Nephron (organoid): ENCODE data around the gene NF2.

ENCODE experiments used
- H3K27ac Mint-ChIP-seq, 3 experiments: 2 replicates each; pipeline ENCODE4 v1.8.0; 2020; ENCODE audit warnings: mixed read lengths in 3 of 3, mild to moderate bottlenecking in 2 of 3, moderate library complexity in 1 of 3
- H3K27me3 Mint-ChIP-seq: 2 replicates; pipeline ENCODE4 v1.8.0; 2021; ENCODE audit warnings: low read depth, mild to moderate bottlenecking, moderate library complexity, mixed read lengths
- H3K36me3 Mint-ChIP-seq: 2 replicates; pipeline ENCODE4 v1.8.0; 2020; ENCODE audit warnings: low read depth, mixed read lengths
- H3K4me1 Mint-ChIP-seq: 2 replicates; pipeline ENCODE4 v1.8.0; 2020; ENCODE audit warnings: mixed read lengths
- H3K4me3 Mint-ChIP-seq, 3 experiments: 2 replicates each; pipeline ENCODE4 v1.8.0; 2020; ENCODE audit warnings: mild to moderate bottlenecking in 3 of 3, mixed read lengths in 3 of 3, moderate library complexity in 2 of 3
- H3K9me3 Mint-ChIP-seq: 2 replicates; pipeline ENCODE4 v1.8.0; 2020; ENCODE audit warnings: mixed read lengths
- CTCF ChIP-seq, 3 experiments: fragments of 200-600 bp; sonication (generic); IDR thresholded peaks; one replicate each; pipeline ENCODE4 v1.5.0; 2021; ENCODE audit warnings: antibody characterized with exemption in 3 of 3; ENCODE audit not compliant: unreplicated experiment in 3 of 3

The NF2 gene

GRCh38 chr22:29718949-29719898 is 115.8 kb downstream of the NF2 start:
- peaks cover 5% of the 10 kb centered on the region for H3K4me1 Mint-ChIP-seq
- peaks cover 5% of the 10 kb centered on the region for H3K9me3 Mint-ChIP-seq
- H3K36me3 Mint-ChIP-seq = no peaks in the 10 kb centered on the region
- H3K4me3 Mint-ChIP-seq = peak overlapping the region; percentile 19 to 71 (median 25)
- no peak overlapping the region for H3K27ac Mint-ChIP-seq
- peaks cover 76% of the 10 kb centered on the region for H3K27me3 Mint-ChIP-seq
- TF ChIP-seq CTCF (IDR thresholded peaks at IDR 0.05; ENCODE audit: unreplicated experiment in 3 of 3) = no peak

- Mint-ChIP-seq H3K9me3 (peaks cover 5% of the 10 kb centered on the region), H3K36me3 (no peaks in the 10 kb centered on the region), H3K4me1 (peaks cover 5% of the 10 kb centered on the region), H3K27me3 (peaks cover 74% of the 10 kb centered on the region), H3K27ac (no peak within 1 kb of the TSS), H3K4me3 (peak within 1 kb of the TSS; percentile 19 to 71 (median 25))
- no peak for TF ChIP-seq CTCF (IDR thresholded peaks at IDR 0.05; ENCODE audit: unreplicated experiment in 3 of 3)
Observed at GRCh38 chr22:29719899-29720645, 116.6 kb downstream of the NF2 start, which contains the start of gene CABP7. Gene CABP7, plus strand, starts transcription at chr22:29720003. Its CDS starts 422 bp downstream, at chr22:29720425.

- TF ChIP-seq CTCF (IDR thresholded peaks at IDR 0.05; ENCODE audit: unreplicated experiment in 3 of 3) = no peak
- Mint-ChIP-seq H3K27ac (no peak overlapping the region), H3K27me3 (peaks cover 75% of the 10 kb centered on the region), H3K4me3 (no peak overlapping the region), H3K4me1 (peaks cover 5% of the 10 kb centered on the region), H3K36me3 (no peaks in the 10 kb centered on the region), H3K9me3 (peaks cover 5% of the 10 kb centered on the region)
Observed at GRCh38 chr22:29720811-29721323, 117.4 kb downstream of the NF2 start.

GRCh38 chr22:29722151-29722550 is 118.7 kb downstream of the NF2 start:
- no peak overlapping the region for H3K4me3 Mint-ChIP-seq
- H3K27me3 Mint-ChIP-seq = peaks cover 66% of the 10 kb centered on the region
- no peaks in the 10 kb centered on the region for H3K9me3 Mint-ChIP-seq
- no peaks in the 10 kb centered on the region for H3K36me3 Mint-ChIP-seq
- no peak for TF ChIP-seq CTCF (IDR thresholded peaks at IDR 0.05; ENCODE audit: unreplicated experiment in 3 of 3)
- no peaks in the 10 kb centered on the region for H3K4me1 Mint-ChIP-seq
- no peak overlapping the region for H3K27ac Mint-ChIP-seq

GRCh38 chr22:29722587-29722986 is 119.2 kb downstream of the NF2 start:
- TF ChIP-seq CTCF (IDR thresholded peaks at IDR 0.05; ENCODE audit: unreplicated experiment in 3 of 3) = no peak
- no peaks in the 10 kb centered on the region for H3K4me1 Mint-ChIP-seq
- peaks cover 62% of the 10 kb centered on the region for H3K27me3 Mint-ChIP-seq
- no peaks in the 10 kb centered on the region for H3K36me3 Mint-ChIP-seq
- H3K4me3 Mint-ChIP-seq = no peak overlapping the region
- no peak overlapping the region for H3K27ac Mint-ChIP-seq
- H3K9me3 Mint-ChIP-seq = no peaks in the 10 kb centered on the region
